Neuron (in vitro differentiated cells): Measurements from ENCODE around the gene OR6P1.

Experiments
- H2AFZ ChIP-seq: one replicate; pipeline ENCODE4 v1.6.1; 2013; ENCODE audit warnings: low read depth, mild to moderate bottlenecking, inconsistent platforms, low read length, moderate library complexity
- H3K27me3 ChIP-seq: one replicate; pipeline ENCODE4 v1.6.1; 2013; ENCODE audit warnings: low read length; ENCODE audit not compliant: insufficient read depth
- H3K36me3 ChIP-seq: one replicate; pipeline ENCODE4 v1.6.1; 2013; ENCODE audit warnings: low read length; ENCODE audit not compliant: insufficient read depth
- H3K4me1 ChIP-seq: one replicate; pipeline ENCODE4 v1.6.1; 2013; ENCODE audit warnings: low read length; ENCODE audit not compliant: insufficient read depth
- H3K4me3 ChIP-seq: 2 replicates; pipeline ENCODE4 v1.5.1; 2013; ENCODE audit warnings: mild to moderate bottlenecking, low read length, moderate library complexity
- H3K9me3 ChIP-seq: one replicate; pipeline ENCODE4 v1.6.1; 2013; ENCODE audit warnings: low read length

The OR6P1 gene

DNA sequence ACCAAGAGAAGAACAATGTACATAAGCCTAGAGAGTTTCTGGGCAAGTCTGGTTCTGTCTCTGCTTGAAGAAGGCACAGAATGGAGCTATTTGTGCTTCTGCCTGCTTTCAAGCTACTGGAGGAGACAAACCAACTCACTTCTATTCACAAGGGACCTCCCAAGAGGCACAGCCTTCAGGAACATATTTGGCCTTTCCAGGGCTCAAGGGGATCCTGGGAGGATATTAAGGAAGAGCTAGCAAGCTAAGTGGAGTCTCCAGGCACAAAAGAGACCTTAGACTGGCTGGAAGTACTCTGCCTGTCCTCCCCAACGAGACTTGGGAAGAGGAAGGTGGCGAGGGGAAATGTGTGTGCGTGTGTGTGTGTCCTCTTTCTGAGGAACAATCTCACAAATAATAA is 16.0 kb downstream of the OR6P1 start, which contains the start of gene OR6Y1:
OR6Y1 (minus strand) TSS at position 54 of the 400 bp plus-strand sequence. CDS start 6,300 bp downstream, outside the sequence.
- no peaks in the 10 kb centered on the region for H3K36me3 ChIP-seq
- H3K9me3 ChIP-seq: no peaks in the 10 kb centered on the region
- no peaks in the 10 kb centered on the region for H3K4me1 ChIP-seq
- no peaks in the 10 kb centered on the region for H3K27me3 ChIP-seq
- no peak within 1 kb of the TSS for H2AFZ ChIP-seq
- no peak within 1 kb of the TSS for H3K4me3 ChIP-seq

DNA sequence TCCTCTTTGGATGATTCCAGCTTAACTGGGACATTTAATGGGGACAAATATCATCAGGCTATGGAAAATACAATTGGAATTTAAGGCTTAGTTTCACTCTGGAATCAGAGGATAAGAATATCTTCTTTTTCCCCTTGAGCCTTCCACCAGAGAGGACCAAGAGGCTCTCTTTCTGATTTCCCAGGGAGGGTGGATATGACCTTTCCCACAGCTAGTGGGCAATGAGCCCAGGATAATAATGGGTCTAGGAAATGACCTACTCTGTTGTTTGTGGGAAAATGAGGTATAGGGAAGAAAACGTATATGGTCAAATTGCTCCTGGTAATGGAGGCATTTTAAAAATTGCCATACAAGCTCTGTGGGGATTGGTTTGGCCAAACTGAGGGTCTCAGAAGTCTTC is 18.1 kb downstream of the OR6P1 start:
- Histone ChIP-seq H3K9me3 (no peaks in the 10 kb centered on the region), H3K4me1 (no peaks in the 10 kb centered on the region)

DNA sequence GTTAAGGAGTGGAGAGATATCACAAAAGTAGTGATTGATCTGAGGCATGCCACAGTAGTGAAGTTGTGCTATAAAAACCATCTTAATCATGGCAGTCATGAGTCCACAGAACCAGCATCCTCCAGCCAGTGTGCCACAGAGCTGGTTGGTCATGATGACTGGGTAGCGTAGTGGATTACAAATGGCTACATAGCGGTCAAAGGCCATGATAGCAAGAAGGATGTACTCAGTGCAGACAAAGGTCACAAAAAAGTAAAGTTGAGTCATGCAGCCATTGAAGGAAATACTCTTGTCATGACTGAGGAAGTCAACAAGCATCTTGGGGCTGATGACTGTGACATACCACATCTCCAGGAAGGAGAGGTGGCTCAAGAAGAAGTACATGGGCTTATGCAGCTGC is 22.8 kb downstream of the OR6P1 start:
- H2AFZ ChIP-seq: no peak overlapping the region
- no peak overlapping the region for H3K4me3 ChIP-seq
- H3K4me1 ChIP-seq: no peaks in the 10 kb centered on the region
- H3K27me3 ChIP-seq: no peaks in the 10 kb centered on the region
- H3K36me3 ChIP-seq: no peaks in the 10 kb centered on the region
- H3K9me3 ChIP-seq: no peaks in the 10 kb centered on the region

More for the DNA sequence above, 18.1 kb downstream of the OR6P1 start:
- no peak overlapping the region for H3K4me3 ChIP-seq
- no peaks in the 10 kb centered on the region for H3K36me3 ChIP-seq
- no peaks in the 10 kb centered on the region for H3K27me3 ChIP-seq
- no peak overlapping the region for H2AFZ ChIP-seq

DNA sequence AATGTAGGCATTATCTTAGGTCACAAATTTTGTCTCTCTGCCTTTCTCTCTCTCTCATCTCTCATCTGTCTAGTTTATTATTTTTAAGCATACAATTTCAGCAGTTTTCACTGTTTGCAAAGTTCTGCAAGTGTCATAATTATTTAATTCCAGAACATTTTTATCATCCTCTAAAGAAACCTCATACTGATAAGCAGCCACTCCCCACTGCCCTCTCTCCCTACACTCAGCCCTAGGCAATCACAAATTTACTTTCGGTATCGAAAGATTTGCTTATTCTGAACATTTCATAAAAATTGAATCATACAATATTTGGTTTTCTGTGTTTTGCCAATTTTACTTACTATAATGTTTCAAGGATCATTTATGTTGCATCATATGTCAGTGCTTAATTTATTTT is 32.8 kb downstream of the OR6P1 start:
- H3K4me3 ChIP-seq: no peak overlapping the region
- H3K36me3 ChIP-seq: no peaks in the 10 kb centered on the region
- no peaks in the 10 kb centered on the region for H3K4me1 ChIP-seq
- no peak overlapping the region for H2AFZ ChIP-seq
- no peaks in the 10 kb centered on the region for H3K27me3 ChIP-seq
- H3K9me3 ChIP-seq: no peaks in the 10 kb centered on the region

DNA sequence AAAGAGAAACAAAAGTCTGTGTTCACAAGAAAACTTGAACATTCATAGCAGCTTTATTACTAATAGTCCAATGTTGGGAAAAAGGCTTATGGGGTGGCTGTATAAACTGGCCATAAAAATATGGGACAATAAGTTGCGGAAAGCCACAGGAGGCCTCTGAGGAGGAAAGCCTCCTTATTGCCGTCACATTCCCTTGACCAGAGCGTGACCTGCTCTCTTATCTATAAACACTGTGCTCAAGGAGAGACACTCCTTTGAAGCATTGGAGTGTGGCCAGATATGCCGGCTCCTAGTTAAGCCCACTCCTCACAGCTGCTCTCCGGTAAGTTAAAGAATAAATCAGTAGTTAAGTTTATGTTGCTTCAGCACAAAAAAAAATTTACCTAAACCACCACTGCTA is 35.9 kb downstream of the OR6P1 start:
- H3K27me3 ChIP-seq: no peaks in the 10 kb centered on the region
- H3K9me3 ChIP-seq: no peaks in the 10 kb centered on the region
- H2AFZ ChIP-seq: no peak overlapping the region
- H3K36me3 ChIP-seq: no peaks in the 10 kb centered on the region
- H3K4me3 ChIP-seq: no peak overlapping the region
- H3K4me1 ChIP-seq: no peaks in the 10 kb centered on the region

DNA sequence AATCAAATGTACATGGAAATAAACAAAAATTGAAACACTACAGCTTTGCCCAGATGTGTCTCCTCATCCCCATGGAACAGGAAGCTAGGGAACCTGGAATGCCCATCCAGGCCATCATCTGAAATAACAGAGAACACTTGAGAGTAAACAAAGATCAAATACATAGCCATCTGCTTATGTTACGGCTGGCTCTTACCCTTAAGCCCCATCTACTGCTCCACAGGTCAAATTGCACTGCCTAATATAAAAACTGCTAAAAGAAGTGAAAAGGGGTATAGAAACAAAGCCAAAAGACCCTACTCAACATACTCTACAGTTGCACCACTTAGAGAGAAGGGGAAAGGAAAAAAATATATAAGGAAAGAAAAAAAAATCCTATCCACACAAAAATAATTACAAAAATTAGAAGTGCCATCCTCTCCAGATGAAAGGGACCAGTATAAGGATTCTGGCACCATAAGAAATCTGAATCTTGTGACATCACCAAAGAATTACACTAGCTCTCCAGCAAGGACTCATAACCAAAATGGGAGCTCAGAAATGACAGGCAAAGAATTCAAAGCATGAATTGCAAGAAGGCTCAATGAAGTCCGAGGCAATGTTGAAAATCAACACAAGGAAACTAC is 43.1 kb downstream of the OR6P1 start:
- no peak overlapping the region for H2AFZ ChIP-seq
- no peaks in the 10 kb centered on the region for H3K9me3 ChIP-seq
- no peaks in the 10 kb centered on the region for H3K4me1 ChIP-seq
- H3K4me3 ChIP-seq: no peak overlapping the region
- no peaks in the 10 kb centered on the region for H3K27me3 ChIP-seq
- H3K36me3 ChIP-seq: no peaks in the 10 kb centered on the region

DNA sequence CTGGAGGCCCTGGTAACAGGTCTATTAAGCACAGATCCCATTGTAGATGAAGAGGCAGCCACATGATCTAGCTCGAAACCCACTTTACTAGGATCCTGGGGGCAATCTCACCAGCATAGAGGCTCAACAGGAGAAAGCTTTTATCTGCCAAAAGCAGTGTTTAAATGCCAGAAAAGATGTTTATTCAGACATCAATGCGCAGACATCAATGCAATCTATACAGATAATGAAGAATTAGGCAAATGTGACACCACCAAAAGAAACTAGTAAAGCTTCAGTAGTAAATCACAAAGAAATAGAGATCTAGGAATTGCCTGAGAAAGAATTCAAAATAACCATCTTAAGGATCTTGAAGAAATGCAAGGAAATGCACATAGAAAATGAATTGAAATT is 48.7 kb downstream of the OR6P1 start:
- Histone ChIP-seq H3K9me3 (no peaks in the 10 kb centered on the region), H2AFZ (no peak overlapping the region), H3K4me1 (no peaks in the 10 kb centered on the region), H3K36me3 (no peaks in the 10 kb centered on the region), H3K27me3 (no peaks in the 10 kb centered on the region), H3K4me3 (no peak overlapping the region)

DNA sequence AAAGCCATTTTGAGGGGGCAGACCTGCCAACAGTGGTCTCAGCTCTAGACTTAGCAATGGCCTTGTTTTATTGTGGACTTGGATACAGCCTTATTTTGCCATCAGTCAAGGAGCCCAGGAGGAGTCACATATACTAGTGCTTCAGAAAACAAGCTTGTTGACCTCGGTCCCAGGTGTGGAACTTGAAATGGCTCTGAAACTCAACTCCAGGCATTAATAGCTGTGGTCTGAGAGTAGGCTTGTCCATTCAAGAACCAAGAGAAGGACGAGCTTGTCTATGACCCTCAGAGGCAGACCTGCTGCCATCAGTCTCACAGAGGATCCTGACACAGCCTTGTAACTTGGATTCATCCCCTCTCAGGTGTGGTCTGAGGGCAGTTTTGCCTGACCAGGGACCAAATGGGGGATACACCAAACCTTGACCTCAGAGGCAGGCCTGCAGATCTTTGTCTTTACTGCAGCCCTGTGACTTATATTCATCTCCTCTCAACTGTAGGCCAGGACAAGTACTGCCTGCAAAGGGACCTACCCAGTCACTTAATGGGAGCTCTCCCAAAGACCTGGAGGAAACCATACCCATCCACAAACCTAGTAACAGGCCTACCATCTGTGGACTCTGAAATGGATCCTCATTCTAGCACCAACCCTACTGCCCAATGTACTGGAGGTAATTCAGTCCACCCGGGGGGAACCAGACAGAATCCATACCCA is 49.3 kb downstream of the OR6P1 start:
- Histone ChIP-seq H3K36me3 (no peaks in the 10 kb centered on the region), H3K4me3 (no peak overlapping the region), H3K9me3 (no peaks in the 10 kb centered on the region), H3K4me1 (no peaks in the 10 kb centered on the region), H3K27me3 (no peaks in the 10 kb centered on the region), H2AFZ (no peak overlapping the region)

DNA sequence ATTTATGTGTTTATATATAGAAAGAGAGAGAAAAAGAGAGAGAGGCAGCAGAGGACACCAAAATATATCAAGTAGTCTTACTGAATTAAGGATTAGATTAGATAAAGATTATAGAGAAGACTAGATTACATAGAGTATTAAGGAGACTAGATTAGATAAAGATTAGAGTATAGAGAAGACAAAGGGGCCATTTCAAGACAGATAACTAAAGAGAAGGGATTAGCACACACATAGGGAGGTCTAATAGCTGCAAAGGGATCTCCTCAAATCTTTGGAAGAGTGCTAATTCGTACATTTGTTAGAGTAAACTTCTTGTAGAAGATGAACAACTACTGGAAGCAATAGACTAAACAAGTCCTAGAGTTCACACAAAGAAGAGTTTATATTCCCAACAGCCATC is 50.4 kb downstream of the OR6P1 start:
- no peaks in the 10 kb centered on the region for H3K9me3 ChIP-seq
- H2AFZ ChIP-seq: no peak overlapping the region
- no peaks in the 10 kb centered on the region for H3K27me3 ChIP-seq
- H3K4me1 ChIP-seq: no peaks in the 10 kb centered on the region
- H3K4me3 ChIP-seq: no peak overlapping the region
- H3K36me3 ChIP-seq: no peaks in the 10 kb centered on the region

DNA sequence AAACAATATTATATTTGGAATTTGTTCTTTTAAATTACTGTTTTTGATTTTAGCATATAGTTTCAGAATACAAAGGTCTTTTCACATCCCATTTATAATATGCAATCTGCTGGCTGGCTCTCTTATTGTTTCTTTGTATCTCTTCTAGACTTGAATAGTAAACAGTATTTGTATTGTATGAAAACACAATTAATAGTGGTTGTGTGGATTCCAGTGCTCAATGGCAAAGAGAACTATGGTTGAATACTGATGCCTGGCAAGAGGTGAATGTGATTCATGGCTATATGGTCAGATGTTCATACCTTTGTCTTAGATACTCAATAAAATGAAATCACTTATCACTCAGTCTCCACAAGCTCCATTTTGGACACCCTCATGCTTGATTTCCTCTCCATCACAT is 53.4 kb downstream of the OR6P1 start:
- H2AFZ ChIP-seq: no peak overlapping the region
- no peaks in the 10 kb centered on the region for H3K4me1 ChIP-seq
- H3K27me3 ChIP-seq: no peaks in the 10 kb centered on the region
- no peaks in the 10 kb centered on the region for H3K36me3 ChIP-seq
- H3K9me3 ChIP-seq: no peaks in the 10 kb centered on the region
- no peak overlapping the region for H3K4me3 ChIP-seq
